HCT116 (cell line): Measurements from ENCODE around the gene SDK2.

ENCODE experiments used
- POLR2A ChIP-seq: IDR thresholded peaks from 2 replicates; pipeline ENCODE4 v1.7.0; 2011; ENCODE audit warnings: borderline replicate concordance; ENCODE audit not compliant: insufficient read depth, insufficient read length; ENCODE audit errors: extremely low read depth
- POLR2AphosphoS5 ChIP-seq: IDR thresholded peaks from 2 replicates; pipeline ENCODE4 v1.6.1; 2011; ENCODE audit warnings: mild to moderate bottlenecking, low read depth, low read length, moderate library complexity
- RAD21 ChIP-seq: IDR thresholded peaks from 2 replicates; pipeline ENCODE4 v1.6.1; 2012; ENCODE audit warnings: low read depth, mild to moderate bottlenecking
- SP1 ChIP-seq: IDR thresholded peaks from 2 replicates; pipeline ENCODE4 v1.6.1; 2012; ENCODE audit warnings: low read depth
- YY1 ChIP-seq: IDR thresholded peaks from 2 replicates; pipeline ENCODE4 v1.6.1; 2011; ENCODE audit warnings: low read length, low read depth, moderate library complexity, mild to moderate bottlenecking; ENCODE audit not compliant: insufficient replicate concordance; ENCODE audit errors: extremely low read depth
- TF ChIP-seq, protein P1 (sequence below), 3 experiments: fragments of 200-600 bp in 1 of 3; sonication (generic) in 1 of 3; IDR thresholded peaks in 2 of 3; conservative IDR thresholded peaks in 1 of 3; 2 replicates each; pipeline ENCODE4 v1.5.1; 2012 to 2017; ENCODE audit warnings: low read depth in 2 of 3, low read length in 2 of 3, antibody characterized with exemption in 1 of 3, borderline replicate concordance in 1 of 3, control low read depth in 1 of 3, mild to moderate bottlenecking in 1 of 3, mixed read lengths in 1 of 3, mixed run types in 1 of 3, moderate library complexity in 1 of 3; ENCODE audit not compliant: insufficient read depth in 1 of 3
- TF ChIP-seq, protein P2 (sequence below): IDR thresholded peaks from 2 replicates; pipeline ENCODE4 v1.6.1; 2012

DNA sequence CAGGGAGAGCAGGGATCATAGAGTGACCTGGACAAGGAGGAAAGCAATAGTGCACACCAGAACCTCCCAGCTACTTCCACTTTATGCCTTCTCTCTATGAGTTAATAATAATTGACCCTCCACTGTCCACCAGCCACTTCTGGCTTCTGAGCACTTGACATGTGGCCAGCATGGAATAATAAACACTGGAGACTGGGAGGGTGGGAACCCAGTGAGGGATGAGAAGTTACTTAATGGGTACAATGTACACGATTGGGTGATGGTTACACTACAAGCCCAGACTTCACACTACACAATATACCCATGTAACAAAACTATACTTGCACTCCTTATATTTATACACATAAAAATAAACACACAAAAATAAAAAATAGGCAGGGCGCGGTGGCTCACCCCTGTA lies 343.9 kb downstream of the SDK2 start:
- TF ChIP-seq, protein P1, sequence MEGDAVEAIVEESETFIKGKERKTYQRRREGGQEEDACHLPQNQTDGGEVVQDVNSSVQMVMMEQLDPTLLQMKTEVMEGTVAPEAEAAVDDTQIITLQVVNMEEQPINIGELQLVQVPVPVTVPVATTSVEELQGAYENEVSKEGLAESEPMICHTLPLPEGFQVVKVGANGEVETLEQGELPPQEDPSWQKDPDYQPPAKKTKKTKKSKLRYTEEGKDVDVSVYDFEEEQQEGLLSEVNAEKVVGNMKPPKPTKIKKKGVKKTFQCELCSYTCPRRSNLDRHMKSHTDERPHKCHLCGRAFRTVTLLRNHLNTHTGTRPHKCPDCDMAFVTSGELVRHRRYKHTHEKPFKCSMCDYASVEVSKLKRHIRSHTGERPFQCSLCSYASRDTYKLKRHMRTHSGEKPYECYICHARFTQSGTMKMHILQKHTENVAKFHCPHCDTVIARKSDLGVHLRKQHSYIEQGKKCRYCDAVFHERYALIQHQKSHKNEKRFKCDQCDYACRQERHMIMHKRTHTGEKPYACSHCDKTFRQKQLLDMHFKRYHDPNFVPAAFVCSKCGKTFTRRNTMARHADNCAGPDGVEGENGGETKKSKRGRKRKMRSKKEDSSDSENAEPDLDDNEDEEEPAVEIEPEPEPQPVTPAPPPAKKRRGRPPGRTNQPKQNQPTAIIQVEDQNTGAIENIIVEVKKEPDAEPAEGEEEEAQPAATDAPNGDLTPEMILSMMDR (IDR thresholded peaks at IDR 0.05 in 2 of 3, conservative IDR thresholded peaks at IDR 0.05 in 1 of 3; ENCODE audit: borderline replicate concordance in 1 of 3, insufficient read depth in 1 of 3, low read depth in 2 of 3, low read length in 2 of 3): no peak
- TF ChIP-seq SP1 (no peak), POLR2A (no peak), YY1 (no peak), POLR2AphosphoS5 (no peak), RAD21 (no peak)
- TF ChIP-seq, protein P2, sequence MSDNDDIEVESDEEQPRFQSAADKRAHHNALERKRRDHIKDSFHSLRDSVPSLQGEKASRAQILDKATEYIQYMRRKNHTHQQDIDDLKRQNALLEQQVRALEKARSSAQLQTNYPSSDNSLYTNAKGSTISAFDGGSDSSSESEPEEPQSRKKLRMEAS: no peak
